Thymus (tissue), 2 donors: ENCODE results near the gene FXYD4. TPM values are rescaled to one million over a fixed set of nuclear protein-coding genes. Genes with fewer than 3 reads are reported as not detected.

ENCODE experiments used
- polyA plus RNA-seq: library from polyadenylated mRNA; stranded (reverse); fragments of 200-250 nt; gene quantifications from one replicate; pipeline ENCODE4 v1.2.3, GENCODE V29; 2013
- total RNA-seq: library from RNA; stranded (reverse); fragments of 120-200 nt; gene quantifications from one replicate; pipeline ENCODE4 v1.2.4, GENCODE V29; 2013
- donor health status: healthy.

FXYD4 gene
- total and polyA plus RNA-seq, 2 donors, result 0.14 to 0.59 TPM

Other genes with a start within 250 kb of the FXYD4 start
- gene CSGALNACT2, start 233.2 kb upstream of the FXYD4 start, total RNA-seq, result 16.1 TPM
- gene CSGALNACT2, start 233.2 kb upstream of the FXYD4 start, polyA plus RNA-seq, result 21.2 TPM
- 0.90 TPM for gene RASGEF1A, start 104.6 kb upstream of the FXYD4 start, total RNA-seq
- 1.3 TPM for gene RASGEF1A, start 104.6 kb upstream of the FXYD4 start, polyA plus RNA-seq
- 235 TPM for gene HNRNPF, start 37.5 kb downstream of the FXYD4 start, total RNA-seq
- 136 TPM for gene HNRNPF, start 37.5 kb downstream of the FXYD4 start, polyA plus RNA-seq
- gene ZNF487, start 65.5 kb downstream of the FXYD4 start, total RNA-seq, result 4.9 TPM
- 11.6 TPM for gene ZNF487, start 65.5 kb downstream of the FXYD4 start, polyA plus RNA-seq
- gene ZNF239, start 203.0 kb downstream of the FXYD4 start, total RNA-seq, result 5.8 TPM
- gene ZNF239, start 203.0 kb downstream of the FXYD4 start, polyA plus RNA-seq, result 3.2 TPM
- gene ZNF485, start 234.8 kb downstream of the FXYD4 start, total RNA-seq, result 3.5 TPM
- gene ZNF485, start 234.8 kb downstream of the FXYD4 start, polyA plus RNA-seq, result 3.3 TPM